ENCODE measurements around the gene MVK.

GRCh38 chr12:109607618-109608017, 34.0 kb downstream of the MVK start:
- TF ChIP-seq CTCF (IDR thresholded peaks at IDR 0.05) (no peak), POLR2A (IDR thresholded peaks at IDR 0.05) (no peak)

Measured in body of pancreas (tissue), 4 donors.